AG10803 (cell line): Measurements from ENCODE around the gene SYS1.

Experiments
- DNase-seq: peaks from one replicate; pipeline ENCODE4 v3.0.0; 2010; ENCODE audit warnings: low read depth
- H3K4me3 ChIP-seq: 2 replicates; pipeline ENCODE4 v1.5.1; 2011; ENCODE audit warnings: mild to moderate bottlenecking, low read length, control low read depth
- TF ChIP-seq, protein P1 (sequence below): conservative IDR thresholded peaks from 2 replicates; pipeline ENCODE4 v1.5.1; 2011; ENCODE audit warnings: mild to moderate bottlenecking, low read length, control low read depth, inconsistent platforms

The SYS1 gene

DNA sequence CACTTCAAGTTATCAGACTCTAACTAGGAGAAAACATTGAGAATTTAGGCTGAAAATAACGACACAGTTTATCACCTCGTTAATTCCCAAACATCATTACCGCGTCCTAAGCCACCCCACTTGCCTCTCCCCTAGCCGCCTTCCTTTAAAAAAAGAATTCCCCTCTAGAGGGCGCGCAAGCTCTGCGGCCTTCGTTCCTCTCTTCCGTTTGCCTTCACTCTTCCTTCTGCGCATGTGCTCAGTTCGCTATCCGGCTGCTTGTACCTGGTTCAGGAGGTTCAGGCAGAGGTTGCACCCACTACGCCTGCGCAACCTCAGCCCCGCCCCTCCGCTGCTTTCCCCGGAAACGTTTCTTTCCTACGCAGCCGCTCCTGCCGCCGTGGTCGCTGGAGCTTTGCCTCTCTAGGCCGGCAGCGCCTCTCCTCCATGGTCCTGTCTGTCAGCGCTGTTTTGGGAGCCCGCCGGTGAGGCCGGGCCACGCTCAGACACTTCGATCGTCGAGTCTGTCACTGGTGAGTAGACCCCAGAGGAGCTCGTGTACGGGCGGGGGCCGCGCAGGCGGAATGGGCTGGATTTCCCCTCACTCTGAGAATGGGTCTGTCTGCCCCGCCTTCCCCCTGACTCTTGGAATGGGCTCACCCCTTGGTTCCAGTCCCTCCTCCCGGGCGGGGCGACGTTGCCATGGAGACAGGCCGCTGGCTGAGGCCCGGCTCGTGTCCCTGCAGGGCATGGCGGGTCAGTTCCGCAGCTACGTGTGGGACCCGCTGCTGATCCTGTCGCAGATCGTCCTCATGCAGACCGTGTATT is at the start of gene SYS1:
Gene SYS1 (plus strand): TSS at position 353 of the 807 bp plus-strand sequence. CDS start 376 bp downstream, at position 729.
- peak within 1 kb of the TSS; percentile 92 for H3K4me3 ChIP-seq
- TF ChIP-seq, protein P1, sequence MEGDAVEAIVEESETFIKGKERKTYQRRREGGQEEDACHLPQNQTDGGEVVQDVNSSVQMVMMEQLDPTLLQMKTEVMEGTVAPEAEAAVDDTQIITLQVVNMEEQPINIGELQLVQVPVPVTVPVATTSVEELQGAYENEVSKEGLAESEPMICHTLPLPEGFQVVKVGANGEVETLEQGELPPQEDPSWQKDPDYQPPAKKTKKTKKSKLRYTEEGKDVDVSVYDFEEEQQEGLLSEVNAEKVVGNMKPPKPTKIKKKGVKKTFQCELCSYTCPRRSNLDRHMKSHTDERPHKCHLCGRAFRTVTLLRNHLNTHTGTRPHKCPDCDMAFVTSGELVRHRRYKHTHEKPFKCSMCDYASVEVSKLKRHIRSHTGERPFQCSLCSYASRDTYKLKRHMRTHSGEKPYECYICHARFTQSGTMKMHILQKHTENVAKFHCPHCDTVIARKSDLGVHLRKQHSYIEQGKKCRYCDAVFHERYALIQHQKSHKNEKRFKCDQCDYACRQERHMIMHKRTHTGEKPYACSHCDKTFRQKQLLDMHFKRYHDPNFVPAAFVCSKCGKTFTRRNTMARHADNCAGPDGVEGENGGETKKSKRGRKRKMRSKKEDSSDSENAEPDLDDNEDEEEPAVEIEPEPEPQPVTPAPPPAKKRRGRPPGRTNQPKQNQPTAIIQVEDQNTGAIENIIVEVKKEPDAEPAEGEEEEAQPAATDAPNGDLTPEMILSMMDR: peak; percentile 89
- DNase-seq: peak; percentile 98

DNA sequence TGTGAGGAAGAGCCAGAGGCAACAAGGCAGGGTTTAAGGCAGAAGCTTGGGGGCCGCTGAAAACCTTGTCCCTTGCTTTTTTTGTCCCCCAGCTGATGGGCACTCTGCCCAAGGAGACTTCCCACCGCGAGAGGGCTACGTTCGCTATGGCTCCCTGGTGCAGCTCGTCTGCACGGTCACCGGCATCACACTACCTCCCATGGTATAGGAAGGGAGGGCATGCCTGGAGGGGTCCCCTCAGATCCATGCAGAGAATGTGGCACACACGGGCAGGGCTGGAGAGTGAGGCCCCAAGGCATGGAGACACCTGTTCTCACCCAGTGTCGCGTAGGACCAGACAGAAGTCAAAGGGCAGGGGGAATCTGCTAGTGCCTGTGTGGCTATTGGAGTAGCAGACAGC is 49.0 kb upstream of the SYS1 start:
- H3K4me3 ChIP-seq: no peak overlapping the region
- DNase-seq: no peak
- TF ChIP-seq, protein P1: no peak

DNA sequence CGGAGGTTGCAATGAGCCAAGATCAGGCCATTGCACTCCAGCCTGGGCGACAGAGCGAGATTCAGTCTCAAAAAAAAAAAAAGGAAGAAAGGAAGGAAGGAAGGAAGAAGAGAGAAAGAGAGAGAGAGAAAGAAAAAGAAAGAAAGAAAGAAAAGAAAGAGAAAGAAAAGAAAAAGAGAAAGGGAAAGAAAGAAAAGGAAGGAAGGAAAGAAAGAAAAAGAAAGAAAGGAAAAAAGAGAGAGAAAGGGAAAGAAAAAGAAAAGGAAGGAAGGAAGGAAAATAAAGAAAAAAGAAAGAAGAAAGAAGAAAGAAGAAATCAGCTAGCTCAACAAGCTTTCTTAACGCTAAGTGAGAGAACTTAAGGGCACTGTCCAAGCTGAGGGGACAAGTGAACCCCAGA is 47.3 kb upstream of the SYS1 start:
- no peak for DNase-seq
- TF ChIP-seq, protein P1: no peak
- H3K4me3 ChIP-seq: no peak overlapping the region

DNA sequence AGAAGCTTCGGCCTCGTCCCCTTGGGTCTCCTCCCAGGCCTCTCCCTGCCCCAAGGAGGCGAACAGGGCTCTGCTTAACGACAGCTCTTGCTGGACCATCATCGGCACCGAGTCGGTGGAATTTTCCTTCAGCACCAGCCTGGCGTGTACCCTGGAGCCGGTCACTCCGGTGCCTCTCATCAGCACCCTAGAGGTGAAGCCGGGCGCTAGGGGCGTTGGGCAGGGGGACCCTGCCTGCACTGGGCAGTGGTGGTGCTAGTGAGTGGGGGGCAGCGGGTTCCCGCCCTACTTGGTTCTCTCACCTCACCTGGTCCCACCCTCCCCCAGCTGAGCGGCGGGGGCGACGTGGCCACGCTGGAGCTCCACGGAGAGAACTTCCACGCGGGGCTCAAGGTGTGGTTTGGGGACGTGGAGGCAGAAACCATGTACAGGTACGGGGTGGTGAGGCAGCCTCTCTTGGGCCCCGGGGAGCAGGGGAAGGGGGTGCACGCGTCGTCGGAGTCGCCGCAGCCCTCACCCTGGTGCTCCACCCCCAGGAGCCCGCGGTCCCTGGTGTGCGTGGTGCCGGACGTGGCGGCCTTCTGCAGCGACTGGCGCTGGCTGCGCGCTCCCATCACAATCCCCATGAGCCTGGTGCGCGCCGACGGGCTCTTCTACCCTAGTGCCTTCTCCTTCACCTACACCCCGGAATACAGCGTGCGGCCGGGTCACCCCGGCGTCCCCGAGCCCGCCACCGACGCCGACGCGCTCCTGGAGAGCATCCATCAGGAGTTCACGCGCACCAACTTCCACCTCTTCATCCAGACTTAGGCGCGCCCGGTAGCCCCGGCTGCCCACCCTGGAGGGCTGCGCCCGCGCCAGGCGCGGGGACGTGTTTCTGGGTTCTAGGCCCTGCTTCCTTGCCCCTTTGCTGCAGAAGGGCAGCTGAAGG is 46.5 kb upstream of the SYS1 start:
- TF ChIP-seq, protein P1: no peak
- no peak for DNase-seq
- H3K4me3 ChIP-seq: no peak overlapping the region

DNA sequence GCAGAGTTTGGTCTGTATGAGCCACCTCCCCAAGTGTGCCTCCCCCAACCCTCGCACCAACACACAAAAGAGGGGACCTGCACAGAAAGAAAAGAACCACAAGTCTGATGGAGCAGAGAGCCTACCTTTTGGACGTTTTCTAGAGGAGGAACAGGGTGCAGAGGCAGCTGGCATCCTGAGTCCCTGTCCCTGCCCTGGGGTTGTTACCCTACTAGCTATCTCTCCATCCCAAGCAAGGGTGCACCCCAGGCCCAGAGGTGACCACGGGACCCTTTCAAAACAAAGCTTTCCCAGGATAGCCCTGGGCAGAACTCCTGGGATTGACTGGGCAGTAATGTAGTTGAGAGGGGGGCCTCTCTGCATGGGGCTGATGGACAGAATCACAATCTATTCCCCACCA is 45.1 kb upstream of the SYS1 start:
- DNase-seq: no peak
- TF ChIP-seq, protein P1: no peak
- no peak overlapping the region for H3K4me3 ChIP-seq

DNA sequence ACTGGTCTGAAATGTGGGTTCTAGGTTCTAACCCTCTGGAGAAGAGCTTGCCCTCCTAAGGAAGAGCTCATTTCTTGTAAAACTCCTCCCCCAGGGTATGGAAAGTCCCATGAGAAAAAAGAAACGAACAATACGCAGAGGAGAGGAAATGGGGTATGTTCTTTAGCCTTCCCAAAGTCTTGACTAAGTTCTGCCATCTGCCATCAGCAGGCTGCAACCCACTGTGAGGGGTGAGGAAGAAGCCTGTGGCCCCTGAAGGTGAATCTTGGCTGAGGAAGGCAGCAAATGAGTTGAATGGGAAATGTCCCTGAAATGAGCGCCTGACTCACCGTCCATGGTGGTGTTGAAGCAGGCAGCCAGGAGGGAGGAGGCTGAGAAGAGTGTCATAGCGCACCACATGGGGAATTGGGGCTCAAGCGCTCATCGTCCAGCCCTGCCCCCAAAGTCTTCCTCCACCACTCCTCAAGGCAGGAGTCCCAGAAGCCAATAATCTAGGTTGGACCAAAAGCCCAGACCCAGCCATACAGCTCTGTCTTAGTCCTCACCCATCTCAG is 44.5 kb upstream of the SYS1 start:
- no peak overlapping the region for H3K4me3 ChIP-seq
- no peak for DNase-seq
- TF ChIP-seq, protein P1: no peak
